ENCODE results near the gene SERPINE2. TPM values are rescaled to one million over a fixed set of nuclear protein-coding genes. Genes with fewer than 3 reads are reported as not detected.

Gene SERPINE2
- polyA plus RNA-seq, 1 donor: 73.3 TPM

DNA sequence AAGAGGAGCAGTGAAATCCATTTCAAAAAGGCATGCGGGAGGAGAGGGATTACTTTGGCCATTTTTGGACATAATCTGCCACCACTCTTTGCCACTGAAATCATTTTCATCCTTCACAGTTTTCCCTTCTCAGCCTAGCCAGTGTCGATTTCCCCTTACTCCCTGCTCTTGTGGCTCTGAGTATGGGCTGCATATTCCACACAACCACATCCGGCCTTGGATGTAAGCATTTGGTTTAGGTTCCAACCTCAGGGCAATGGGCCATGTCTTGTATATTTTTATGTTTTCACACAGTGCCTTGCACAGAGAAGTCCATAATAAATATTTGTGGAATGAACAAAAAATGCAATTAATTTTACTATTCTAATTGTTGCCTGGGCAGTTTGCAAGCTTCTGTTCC is 7.7 kb upstream of the SERPINE2 start:
- DNase-seq (ENCODE audit: low read depth): no peak

DNA sequence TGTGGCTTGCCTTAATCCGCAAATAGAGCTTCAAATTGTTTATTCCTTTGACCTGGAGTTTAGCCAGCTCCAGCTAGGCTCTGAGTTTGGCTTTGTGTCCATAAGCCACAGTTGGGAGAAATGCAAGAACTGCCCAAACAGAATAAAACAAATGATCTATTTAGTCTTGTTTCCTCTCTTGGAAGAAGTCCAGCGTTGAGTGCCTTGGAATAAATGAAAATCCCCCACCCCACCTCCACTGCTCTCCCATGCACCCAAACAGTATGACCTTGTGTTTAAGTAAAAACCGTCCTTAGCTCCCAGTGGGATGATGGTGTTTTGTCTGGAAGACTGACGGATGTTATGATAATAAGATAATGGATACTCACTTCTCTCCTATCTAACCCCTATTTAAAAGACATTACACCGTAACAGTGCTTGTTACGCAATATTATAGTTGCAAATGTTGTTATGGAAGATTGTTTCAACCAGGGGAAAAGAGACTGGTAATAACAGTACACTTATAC is 3.2 kb upstream of the SERPINE2 start:
- no peak for DNase-seq (ENCODE audit: low read depth)

- DNase-seq (ENCODE audit: low read depth): no peak
These were observed 2.5 kb upstream of the SERPINE2 start for GRCh38 chr2:224041554-224041953.

GRCh38 chr2:224040753-224041152 is 1.7 kb upstream of the SERPINE2 start:
- no peak for DNase-seq (ENCODE audit: low read depth)

GRCh38 chr2:224039770-224040440 is 819 bp upstream of the SERPINE2 start:
- DNase-seq (ENCODE audit: low read depth): no peak

- DNase-seq (ENCODE audit: low read depth): no peak
These were observed 331 bp downstream of the SERPINE2 start for GRCh38 chr2:224038830-224039079.

GRCh38 chr2:224038049-224038829 is 847 bp downstream of the SERPINE2 start:
- DNase-seq (ENCODE audit: low read depth): no peak

- DNase-seq (ENCODE audit: low read depth): no peak
These were observed 2.2 kb downstream of the SERPINE2 start for GRCh38 chr2:224036731-224037361.

- no peak for DNase-seq (ENCODE audit: low read depth)
These were observed 5.1 kb downstream of the SERPINE2 start for GRCh38 chr2:224034017-224034416.

- DNase-seq (ENCODE audit: low read depth): no peak
These were observed 5.5 kb downstream of the SERPINE2 start for GRCh38 chr2:224033601-224034000.

- no peak for DNase-seq (ENCODE audit: low read depth)
These were observed 6.8 kb downstream of the SERPINE2 start for GRCh38 chr2:224032283-224032682.

- DNase-seq (ENCODE audit: low read depth): no peak
These were observed 7.6 kb downstream of the SERPINE2 start for GRCh38 chr2:224031358-224031970.

GRCh38 chr2:224030786-224031185 is 8.3 kb downstream of the SERPINE2 start:
- no peak for DNase-seq (ENCODE audit: low read depth)

- DNase-seq (ENCODE audit: low read depth): no peak
These were observed 9.2 kb downstream of the SERPINE2 start for GRCh38 chr2:224029876-224030275.

DNA sequence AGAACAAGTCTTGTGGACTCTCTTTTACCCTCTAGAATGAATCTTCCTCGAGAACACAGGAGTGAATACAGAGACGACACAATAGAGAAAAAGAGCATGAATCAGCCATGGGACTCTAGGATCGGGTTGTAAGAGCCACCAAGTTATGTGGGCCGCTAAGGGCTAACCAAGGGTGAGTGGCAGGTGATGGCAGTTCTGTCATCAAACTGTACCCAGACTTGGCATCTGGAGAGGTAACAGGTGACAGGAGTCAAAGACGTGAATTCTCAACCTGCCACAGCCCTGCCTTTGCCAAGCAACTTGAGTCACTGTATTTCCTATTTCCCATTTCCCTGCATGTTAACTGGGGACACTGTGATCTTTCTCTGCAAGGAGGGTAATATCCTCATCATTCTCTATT is 11.2 kb downstream of the SERPINE2 start:
- DNase-seq (ENCODE audit: low read depth): no peak

DNA sequence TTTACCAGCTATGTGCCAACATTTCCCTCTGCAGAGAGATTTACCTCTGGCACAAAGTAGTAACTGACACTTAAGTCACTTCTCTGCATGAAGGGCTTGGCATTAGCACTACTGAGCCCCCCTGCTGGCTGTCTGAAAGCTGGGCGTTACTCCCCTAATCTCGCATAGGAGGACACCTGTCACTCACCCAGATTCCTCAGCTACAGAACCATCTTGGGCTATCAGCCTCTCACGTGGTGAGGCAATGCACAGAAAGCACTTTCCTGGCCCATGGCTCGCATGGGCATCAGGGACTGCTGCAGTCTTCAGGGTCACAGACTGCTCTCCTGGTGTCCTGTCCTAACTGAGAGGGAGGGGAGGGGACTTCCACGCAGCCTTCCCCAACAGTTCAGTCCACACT is 12.0 kb downstream of the SERPINE2 start:
- DNase-seq (ENCODE audit: low read depth): no peak

DNA sequence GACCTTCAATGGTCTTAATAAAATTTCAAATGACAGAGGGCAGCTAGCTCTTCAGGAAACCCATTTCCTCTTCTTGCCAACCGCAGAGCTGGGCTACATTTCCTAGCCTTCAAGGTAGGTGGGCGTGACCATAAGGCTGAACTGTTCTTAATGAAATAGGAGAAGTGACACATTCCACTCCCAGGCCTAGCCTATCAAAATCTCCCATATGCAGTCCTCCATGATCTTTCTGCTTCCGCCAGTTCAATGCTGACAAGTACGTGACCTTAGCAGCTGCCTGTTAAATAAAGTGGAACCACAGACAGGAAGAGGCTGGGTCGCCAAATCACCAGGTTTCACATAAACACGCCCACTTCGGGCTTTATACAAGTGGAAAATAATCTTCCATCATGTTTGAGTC is 13.2 kb downstream of the SERPINE2 start:
- DNase-seq (ENCODE audit: low read depth): no peak

DNA sequence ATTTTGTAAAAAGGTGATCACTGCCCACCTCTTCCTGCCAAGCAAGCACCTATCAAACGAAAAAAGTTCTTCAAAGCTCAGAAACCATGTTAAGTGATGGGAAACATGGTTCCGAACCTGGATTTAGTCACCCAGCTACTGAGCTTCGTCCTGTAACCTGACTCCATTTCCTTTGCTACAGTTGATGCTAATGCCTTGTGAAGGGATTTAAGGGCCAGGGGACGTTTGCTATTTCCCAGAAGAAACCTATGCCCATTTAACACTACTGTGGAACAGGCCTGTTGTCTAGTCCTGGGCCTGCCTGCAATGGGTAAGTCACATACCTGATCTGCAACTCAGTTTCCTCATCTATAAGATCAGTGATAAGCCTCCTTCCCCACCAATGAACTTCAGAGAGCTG is 14.8 kb downstream of the SERPINE2 start:
- DNase-seq (ENCODE audit: low read depth): no peak

- no peak for DNase-seq (ENCODE audit: low read depth)
These were observed 15.9 kb downstream of the SERPINE2 start for GRCh38 chr2:224023188-224023587.

DNA sequence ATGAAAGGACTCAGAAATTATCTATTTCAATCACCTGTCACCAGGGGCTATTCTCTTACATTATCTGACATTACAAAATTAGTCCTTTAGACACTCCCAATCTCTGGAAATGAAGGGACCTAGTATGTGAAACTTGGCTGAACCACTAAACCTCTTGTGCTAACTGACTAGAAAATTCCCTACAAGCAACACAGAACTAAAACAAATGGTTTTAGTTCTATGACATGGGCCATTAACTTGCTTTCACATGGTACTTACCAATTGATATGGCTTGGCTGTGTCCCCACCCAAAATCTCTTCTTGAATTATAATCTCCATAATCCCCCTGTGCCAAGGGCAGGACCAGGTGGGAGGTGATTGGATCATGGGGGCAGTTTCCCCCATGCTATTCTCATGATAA is 16.6 kb downstream of the SERPINE2 start:
- DNase-seq (ENCODE audit: low read depth): no peak

GRCh38 chr2:224020523-224020922 is 18.6 kb downstream of the SERPINE2 start:
- DNase-seq (ENCODE audit: low read depth): no peak

GRCh38 chr2:224017957-224018356 is 21.1 kb downstream of the SERPINE2 start:
- no peak for DNase-seq (ENCODE audit: low read depth)

DNA sequence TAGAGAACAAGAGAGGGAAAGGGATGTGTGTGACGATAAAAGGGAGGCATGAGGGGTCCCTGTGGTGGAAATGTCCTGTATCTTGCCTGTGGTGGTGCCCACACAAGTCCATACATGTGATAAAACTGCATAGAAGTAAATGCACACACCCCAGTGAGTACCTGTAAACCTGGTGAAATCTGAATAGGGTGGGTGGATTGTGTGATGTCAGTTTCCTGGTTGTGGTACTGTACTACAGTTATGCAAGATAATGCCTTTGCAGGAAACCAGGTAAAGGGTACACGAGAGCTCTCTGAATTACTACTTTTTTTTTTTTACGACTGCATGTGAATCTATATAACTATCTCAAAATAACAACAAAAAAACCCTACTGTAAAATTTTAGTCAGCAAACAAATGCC is 22.1 kb downstream of the SERPINE2 start:
- DNase-seq (ENCODE audit: low read depth): no peak

Data from forelimb muscle (tissue), 1 donor.